HG03469 (cell line): ENCODE data around the gene NPPB.

Experiments used
- ATAC-seq: cut with Tn5 transposase; IDR thresholded peaks from one replicate; pipeline ENCODE4 v1.9.1; 2021; ENCODE audit warnings: mild to moderate bottlenecking, moderate library complexity, moderate number of reproducible peaks; ENCODE audit not compliant: unreplicated experiment

NPPB gene

DNA sequence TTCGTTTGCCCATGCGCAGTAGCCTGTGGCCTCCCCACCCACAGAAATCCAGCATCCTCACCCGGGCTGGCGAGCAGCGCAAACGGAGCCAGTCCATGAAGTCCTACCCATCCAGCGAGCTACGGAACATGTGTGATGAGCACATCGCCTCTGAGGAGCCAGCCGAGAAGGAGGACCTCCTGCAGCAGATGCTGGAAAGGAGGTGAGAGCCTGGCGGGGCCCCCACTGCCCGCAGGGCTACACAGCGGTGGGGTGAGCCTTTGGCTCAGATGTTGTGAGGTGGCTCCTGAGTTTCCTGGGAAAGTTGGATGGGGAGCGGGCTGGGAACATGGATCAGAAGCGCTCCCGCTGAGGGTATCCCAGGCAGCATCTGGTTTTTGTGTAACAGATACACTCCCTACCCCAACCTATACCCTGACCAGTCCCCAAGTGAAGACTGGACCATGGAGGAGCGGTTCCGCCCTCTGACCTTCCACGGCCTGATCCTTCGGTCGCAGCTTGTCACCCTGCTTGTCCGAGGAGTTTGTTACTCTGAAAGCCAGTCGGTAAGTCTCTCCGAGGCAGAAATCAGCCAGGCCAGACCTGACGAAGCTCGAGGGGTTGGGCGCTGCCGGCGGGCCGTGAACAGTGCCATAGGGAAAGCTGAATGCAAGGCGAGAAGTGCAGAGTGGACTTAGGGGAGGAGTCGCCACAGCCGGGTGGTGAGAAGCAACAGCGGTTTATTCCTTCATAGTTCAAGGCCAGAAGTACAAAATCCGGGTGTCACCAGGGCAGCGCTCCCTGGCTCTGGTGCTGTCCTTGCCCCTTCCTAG lies 21.6 kb downstream of the NPPB start:
- no peak for ATAC-seq

DNA sequence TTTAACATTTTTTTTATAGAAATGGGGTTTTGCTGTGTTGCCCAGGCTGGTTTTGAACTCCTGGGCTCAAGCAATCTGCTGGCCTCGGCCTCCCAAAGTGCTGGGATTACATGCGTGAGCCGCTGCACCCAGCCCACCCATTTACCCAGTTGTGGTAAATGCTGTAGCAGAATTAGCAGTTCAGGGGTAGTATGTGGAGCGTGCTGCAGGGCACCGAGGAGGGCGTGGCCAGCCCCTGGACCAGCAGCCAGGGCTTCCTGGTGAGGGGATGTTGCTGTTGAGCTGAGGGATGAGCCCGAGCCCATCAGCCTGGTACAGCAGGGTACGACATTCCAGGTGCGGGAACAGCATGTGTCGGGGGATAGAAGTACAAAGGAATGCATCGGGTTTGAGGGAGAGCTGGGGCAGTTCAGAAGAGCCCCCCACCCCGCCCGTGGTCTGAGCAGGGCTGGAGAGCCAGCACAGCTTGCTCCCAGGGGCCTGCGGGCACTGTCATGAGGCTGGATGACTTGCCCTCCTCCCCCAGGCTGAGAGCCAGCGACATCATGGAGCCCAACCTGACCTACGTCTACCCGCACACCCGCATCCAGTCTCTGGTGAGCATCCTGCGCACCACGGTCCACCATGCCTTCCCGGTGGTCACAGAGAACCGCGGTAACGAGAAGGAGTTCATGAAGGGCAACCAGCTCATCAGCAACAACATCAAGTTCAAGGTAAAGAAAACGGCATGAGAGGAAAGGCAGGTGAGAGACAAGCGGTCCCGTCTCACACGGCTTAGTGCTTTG lies 23.1 kb downstream of the NPPB start:
- ATAC-seq = no peak

DNA sequence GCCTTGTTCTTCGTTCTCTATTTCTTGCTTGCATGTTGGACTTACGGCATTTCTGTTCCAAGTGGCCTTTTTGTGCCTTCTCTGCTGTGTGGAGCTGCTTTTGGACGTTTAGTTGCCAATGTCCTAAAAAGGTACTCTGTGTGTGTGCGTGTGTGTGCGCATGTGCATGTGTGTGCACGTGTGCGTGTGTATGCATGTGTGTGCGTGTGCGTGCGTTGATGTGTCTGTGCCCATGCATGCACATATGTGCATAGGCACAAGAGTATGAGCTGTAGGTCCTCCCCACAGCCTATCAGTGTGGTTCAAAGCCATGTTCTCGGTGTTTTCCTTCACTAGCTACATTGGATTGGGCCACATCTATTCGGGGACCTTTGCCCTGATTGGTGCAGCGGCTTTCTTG lies 24.8 kb downstream of the NPPB start:
- no peak for ATAC-seq

DNA sequence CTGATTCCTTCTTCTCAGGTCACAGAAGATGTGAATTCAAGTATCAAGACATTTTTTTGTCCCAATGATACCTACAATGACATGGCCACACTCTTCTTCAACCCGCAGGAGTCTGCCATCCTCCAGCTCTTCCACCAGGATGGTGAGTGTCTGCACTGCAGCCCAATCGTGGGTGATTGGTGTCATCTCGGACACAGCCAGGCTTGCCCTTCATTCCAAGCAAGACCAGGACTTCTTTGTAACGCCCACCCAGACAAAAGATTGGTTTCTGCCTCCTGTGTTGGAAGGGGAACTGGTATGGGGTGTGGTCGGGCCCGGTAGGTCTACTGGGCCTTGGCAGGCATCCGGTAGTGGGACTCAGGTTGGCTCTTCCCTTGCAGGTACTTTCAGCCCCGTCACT lies 25.2 kb downstream of the NPPB start:
- no peak for ATAC-seq

DNA sequence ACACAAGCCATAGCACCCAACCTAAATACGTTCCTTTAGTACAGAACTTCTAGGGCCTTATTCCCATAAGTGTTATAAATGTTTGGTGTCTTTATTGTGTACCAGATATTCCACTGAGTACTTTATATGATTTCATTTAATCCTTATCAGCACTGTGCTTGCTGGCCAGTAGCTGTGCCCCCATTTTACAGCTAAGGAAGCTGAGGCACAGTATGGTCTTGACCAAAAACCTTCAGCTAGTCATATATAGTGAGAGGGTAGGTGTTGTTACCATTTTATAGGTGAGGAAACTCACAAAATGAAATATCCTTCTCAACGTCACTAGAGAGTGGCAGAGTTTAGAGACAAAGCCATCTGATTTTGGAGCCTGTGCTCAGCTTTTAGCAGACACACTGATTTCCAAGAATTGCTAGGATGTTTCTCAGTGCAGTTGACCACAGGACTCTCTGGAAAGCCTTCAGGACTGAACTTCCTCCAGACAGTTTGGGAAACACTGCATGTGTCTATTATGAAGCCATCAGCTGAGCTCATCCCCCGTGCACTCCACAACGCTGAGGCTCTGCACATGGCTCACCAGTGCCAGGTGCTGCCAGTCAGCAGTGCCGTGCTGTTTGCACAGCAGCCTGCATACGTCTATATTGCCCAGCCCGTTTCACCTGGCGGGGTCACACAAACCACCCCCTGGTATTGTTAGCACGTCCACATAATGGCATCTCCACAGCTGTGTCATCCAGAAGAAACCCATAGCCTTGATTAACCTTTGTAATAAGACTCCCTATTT lies 26.6 kb downstream of the NPPB start:
- ATAC-seq = no peak

DNA sequence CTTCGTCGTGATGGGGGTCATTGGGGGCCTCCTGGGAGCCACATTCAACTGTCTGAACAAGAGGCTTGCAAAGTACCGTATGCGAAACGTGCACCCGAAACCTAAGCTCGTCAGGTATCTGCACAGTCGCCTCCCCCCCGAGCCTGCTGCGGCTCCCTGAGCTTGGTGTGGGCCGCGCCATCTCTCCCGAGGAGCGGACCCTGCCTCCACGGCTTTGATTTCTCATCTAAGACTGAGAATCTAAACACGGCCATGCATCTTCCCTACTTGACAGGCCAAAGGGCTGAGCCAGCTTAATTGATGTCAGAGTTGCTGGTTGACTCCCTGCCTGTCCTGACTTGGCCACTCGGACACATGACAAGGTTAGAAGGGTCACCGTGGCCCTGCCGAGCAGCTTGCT lies 30.2 kb downstream of the NPPB start:
- no peak for ATAC-seq

DNA sequence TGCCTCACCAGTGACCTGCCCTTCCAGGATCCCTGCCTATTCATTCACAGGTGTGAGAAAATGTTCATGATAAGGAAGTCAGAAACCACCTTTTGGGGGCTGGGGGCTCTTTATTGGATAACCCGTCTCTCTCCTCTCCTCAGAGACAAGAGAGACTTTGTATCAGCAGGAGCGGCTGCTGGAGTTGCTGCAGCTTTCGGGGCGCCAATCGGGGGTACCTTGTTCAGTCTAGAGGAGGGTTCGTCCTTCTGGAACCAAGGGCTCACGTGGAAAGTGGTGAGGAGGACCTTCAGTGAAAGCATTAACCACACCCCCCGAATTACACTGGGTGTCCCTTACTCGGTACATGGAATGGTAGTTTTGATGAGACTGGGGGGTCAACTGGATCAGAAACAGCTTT lies 31.8 kb downstream of the NPPB start:
- ATAC-seq = no peak

DNA sequence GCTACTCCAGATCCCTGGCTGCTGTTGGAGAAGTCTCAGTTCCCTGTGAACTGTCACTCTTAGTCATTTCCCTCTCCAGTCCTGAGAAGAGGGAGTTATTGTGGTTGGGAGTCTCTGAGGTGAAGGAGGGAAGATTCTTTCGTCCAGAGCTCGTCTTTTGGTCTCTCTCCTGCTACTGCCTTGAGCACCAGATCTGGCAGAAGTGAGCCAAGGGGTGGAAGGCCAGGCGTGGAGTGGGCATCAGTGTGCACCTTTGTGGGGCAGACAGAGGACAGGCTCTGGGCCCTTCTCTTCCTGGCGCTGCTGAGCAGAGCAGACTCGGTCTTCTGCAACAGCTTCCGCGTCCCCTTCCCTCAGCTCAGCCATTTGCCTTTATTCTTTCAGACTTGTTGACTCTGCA lies 33.6 kb downstream of the NPPB start:
- ATAC-seq = no peak

DNA sequence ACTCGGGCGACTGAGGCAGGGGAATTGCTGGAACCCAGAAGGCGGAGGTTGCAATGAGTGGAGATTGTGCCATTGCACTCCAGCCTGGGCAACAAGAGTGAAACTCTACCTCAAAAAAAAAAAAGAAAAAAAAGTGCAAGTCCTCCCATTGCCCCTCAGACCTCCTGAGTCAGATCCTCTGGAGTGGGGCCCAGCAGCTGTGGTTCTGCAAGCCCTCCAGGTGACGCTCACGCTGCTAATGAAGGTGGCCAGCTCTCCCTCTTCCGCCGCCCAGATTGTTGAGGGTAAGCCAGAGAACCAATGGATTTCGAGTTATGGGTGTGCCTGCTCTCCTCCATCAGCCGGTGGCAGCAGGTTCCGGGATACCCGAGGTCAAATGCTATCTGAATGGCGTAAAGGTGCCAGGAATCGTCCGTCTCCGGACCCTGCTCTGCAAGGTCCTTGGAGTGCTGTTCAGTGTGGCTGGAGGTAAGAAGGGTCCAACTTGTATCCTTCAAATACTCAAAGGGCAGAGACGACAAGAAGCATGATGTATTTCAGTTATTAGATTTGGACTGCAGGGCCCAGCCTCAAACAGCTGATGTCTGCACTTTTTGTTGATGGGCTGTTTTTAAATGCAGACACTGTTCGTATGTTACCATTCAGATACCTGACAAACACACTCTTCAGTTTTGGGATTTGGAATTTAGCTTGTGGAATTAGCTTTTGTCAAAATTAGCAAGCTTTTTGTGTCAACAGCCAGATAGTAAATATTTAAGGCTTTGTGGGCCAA lies 35.2 kb downstream of the NPPB start:
- ATAC-seq = no peak

DNA sequence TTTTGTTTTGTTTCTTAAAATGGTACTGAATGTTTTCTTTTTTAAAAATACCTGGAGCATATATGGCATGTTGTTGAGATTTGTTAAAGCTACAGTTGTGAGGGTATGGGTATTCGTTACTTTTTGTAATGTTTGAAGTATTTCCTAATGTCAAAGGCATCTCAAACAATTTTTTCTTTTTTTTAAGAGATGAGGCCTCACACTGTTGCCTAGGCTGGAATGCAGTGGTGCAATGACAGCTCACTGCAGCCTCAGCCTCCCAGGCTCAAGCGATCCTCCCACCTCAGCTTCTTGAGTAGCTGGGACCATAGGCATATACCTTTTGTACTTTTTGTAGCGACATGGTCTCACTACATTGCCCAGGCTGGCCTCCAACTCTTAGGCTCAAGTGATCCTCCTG lies 36.7 kb downstream of the NPPB start:
- ATAC-seq = no peak

DNA sequence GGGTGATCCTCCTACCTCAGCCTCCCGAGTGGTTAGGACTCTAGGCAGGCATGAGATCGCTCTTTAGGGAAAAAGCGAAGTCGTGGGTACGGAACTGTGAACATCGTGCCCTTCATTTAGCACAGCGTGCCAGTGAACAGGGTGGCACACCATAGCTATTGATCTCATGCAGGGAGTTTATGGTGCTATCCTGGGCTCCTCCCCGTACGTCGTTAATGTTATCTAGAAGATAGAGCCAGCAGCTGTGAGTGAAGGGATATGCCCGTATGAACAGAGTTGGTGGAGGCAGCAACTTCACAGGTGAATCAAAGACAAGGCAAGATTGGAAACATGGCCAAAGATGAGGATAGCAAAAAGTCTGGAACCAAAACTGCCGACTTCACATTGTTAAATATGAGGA lies 41.6 kb downstream of the NPPB start:
- no peak for ATAC-seq

DNA sequence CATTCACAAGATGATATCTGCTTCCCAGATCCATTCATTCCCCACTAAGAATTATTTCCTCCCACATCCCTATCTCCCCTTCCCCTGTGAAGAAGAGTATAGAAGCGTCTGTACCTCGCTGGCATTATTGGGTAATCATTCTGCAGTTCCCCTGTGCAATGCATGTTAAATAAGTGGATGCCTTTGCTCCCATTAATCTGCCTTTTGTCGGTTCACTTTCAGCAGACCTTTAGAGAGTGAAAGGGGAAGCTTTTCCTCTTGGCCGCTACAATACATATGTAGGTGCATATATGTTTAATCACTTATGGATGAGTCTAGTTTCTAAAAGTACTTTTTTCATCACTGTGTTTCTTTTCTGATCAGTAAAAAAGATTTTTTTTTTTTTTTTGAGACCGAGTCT lies 45.7 kb downstream of the NPPB start:
- ATAC-seq = no peak
